ENCODE measurements around the gene HSPB3.
"Not testable (repeated sequence)": the region's sequence is repeated elsewhere in the genome, so short reads cannot be mapped to it uniquely, and the experiment has no call there.

HSPB3 gene

GRCh38 chr5:54455413-54456157, at the start of gene HSPB3:
HSPB3 (plus strand) TSS chr5:54455699; CDS start chr5:54455790, 91 bp downstream.
- no peak for DNase-seq (ENCODE audit: low read depth in 2 of 2, low spot score in 1 of 2)

DNA sequence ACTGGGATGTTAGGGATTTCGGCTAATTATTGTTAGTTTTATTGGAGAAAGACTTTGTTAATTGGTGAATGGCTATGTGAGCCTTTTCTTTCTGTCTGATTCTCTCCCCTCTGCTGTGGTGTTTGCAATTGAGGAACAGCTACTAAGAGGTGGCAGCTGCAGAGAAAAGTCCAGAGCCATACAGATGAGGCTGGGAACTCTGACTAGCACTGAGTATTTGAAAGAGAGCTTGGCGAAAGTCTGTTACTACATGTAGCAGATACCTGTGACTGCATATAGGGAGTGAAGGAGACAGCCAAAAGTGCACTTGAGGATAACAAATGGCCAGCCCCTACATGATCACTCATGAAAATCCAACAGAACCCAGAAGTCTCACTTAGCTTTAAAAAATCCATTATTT, 44.3 kb upstream of the HSPB3 start:
- no peak for DNase-seq (ENCODE audit: low read depth in 2 of 2, low spot score in 1 of 2)

DNA sequence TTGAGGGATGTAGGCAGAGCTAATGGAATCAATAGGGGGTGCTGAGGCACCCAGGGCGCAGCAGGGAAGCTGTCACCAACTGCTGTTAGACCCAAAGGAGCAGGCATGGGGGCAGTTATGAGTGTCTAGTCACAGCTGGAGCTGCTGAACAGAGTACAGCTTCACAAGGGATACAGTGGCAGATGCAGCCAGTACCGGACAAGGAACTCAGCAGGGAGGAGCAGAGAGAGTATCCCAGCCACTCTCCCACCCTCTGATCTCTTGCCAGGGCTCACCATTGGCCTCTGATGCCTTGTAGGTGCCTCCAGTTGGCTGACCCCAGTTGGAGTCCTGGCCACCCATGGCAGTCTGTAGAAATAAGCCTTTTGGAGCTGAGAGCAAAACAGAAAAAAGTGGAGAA, 42.6 kb upstream of the HSPB3 start:
- no peak for DNase-seq (ENCODE audit: low read depth in 2 of 2, low spot score in 1 of 2)

- DNase-seq (ENCODE audit: low read depth in 2 of 2, low spot score in 1 of 2), result no peak
Observed at GRCh38 chr5:54415147-54415546, 40.4 kb upstream of the HSPB3 start.

- no peak for DNase-seq (ENCODE audit: low read depth in 2 of 2, low spot score in 1 of 2)
Observed at GRCh38 chr5:54415896-54416601, 39.5 kb upstream of the HSPB3 start.

GRCh38 chr5:54419573-54420423, 35.7 kb upstream of the HSPB3 start:
- DNase-seq (ENCODE audit: low read depth in 2 of 2, low spot score in 1 of 2), result not testable (repeated sequence)

- not testable (repeated sequence) for DNase-seq (ENCODE audit: low read depth in 2 of 2, low spot score in 1 of 2)
Observed at GRCh38 chr5:54420511-54420910, 35.0 kb upstream of the HSPB3 start.

DNA sequence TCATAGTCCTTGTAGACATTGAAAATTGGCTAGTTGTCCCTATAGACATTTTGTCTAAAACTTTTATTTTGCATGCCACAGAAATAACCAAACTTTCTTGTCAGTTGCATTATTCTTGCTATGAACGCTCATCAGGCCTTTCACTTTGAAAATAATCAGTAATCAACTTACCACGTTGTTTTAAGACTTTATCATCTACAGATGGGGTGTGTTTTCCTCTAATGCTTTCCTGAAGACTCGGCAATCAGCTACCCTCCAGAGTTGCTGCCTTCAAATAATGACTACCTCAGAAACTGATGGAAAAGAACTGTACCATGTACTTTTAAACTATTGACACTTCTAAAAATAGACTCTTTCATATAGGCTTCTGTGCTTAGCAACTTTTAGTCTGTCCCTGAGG, 33.5 kb upstream of the HSPB3 start:
- no peak for DNase-seq (ENCODE audit: low read depth in 2 of 2, low spot score in 1 of 2)

- no peak for DNase-seq (ENCODE audit: low read depth in 2 of 2, low spot score in 1 of 2)
Observed at GRCh38 chr5:54425258-54425657, 30.2 kb upstream of the HSPB3 start.

GRCh38 chr5:54426209-54426608, 29.3 kb upstream of the HSPB3 start:
- no peak for DNase-seq (ENCODE audit: low read depth in 2 of 2, low spot score in 1 of 2)

- DNase-seq (ENCODE audit: low read depth in 2 of 2, low spot score in 1 of 2), result not testable (repeated sequence)
Observed at GRCh38 chr5:54434650-54435049, 20.8 kb upstream of the HSPB3 start.

DNA sequence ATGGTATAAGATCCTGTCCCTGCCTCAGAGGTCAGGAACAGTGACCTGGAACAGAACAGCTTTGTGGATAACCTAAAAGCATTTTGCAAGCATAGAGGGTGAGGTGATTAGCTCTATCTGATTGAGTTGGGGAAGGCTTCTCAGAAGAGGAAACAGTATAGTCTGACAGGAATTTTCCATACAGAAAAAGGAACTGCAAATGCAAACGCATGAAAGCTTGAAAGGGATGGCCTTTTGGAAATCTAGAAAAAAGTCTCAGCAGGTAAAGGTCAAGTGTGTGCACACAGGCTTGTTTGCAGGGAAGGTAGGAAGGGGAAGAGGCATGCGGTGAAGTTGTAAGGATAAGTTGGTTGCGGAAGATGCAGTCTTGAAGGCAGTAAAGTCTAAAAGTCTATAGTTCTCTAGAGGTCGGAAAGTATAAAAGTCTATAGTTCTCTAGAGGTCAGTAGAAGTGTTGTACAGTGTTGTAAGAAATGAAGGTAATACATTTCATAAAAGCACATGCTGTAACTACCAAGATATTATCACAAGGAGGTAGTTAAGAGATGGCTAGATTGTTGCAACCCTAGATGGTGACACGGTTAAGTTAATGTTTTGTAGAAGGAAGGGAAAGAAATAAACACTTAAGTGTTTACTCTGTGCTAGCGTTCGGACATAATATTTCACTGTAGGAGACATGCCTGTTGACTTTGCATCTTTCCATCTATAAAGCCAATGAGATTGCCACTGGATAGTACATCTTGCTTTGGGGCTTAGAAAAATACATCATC, 16.7 kb upstream of the HSPB3 start:
- DNase-seq (ENCODE audit: low read depth in 2 of 2, low spot score in 1 of 2), result no peak

DNA sequence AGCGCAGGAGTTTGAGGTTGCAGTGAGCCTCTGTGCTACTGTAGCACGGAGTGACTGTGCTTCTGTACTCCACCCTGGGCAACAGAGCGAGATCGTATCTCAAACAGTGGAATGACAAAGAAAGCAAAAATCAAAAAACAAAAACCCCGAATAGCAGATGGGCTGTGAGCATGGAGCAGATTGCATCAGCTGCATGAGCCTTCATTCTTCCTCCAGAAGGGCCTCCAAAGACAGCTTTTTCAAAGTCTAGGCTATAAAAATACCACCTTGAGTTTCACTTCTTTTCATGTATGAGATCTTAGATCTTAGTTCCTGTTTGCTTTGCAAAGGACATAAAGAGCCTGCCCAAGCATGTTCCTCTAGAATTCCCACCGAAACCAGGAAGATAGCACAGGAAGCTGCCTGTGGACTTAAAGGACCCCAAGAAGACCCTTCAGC, 15.0 kb upstream of the HSPB3 start:
- DNase-seq (ENCODE audit: low read depth in 2 of 2, low spot score in 1 of 2), result no peak

DNA sequence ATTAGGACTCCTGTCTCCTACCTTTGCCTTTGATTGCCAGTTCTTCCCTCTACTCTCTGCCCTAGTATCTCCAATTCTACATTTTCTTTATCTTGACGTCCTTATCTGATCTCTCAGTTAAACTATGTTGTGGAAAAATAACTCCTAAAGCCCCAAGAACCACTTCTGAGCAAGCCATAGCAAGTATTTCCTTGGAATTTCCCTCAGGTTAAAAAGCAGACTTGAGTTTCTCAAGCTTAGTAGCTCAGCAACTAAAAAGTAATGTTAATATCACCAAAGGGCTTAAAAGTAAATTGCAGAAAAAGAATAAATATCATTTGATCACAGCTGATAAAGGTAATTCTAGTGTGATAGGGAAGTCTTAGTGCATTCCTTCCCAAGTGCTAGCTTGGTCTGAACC, 13.2 kb upstream of the HSPB3 start:
- no peak for DNase-seq (ENCODE audit: low read depth in 2 of 2, low spot score in 1 of 2)

DNA sequence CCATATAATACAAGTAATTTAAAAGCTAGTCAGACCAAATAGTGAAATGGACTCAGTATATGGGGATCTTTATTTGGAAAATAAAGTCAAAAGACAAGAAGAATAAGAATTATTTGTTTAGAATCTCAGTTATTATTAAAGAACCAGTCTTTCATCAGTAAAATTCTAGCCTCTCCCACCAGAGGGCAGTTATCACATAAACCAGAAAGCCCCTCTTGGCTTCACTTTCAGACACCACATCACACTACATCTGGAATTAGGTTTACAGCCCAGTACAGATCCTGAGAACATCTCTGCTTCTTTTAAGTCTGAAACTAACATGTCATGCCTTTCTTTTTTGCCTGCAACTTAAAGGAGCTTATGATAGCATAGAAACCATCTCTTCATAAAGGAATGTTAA, 12.2 kb upstream of the HSPB3 start:
- no peak for DNase-seq (ENCODE audit: low read depth in 2 of 2, low spot score in 1 of 2)

DNA sequence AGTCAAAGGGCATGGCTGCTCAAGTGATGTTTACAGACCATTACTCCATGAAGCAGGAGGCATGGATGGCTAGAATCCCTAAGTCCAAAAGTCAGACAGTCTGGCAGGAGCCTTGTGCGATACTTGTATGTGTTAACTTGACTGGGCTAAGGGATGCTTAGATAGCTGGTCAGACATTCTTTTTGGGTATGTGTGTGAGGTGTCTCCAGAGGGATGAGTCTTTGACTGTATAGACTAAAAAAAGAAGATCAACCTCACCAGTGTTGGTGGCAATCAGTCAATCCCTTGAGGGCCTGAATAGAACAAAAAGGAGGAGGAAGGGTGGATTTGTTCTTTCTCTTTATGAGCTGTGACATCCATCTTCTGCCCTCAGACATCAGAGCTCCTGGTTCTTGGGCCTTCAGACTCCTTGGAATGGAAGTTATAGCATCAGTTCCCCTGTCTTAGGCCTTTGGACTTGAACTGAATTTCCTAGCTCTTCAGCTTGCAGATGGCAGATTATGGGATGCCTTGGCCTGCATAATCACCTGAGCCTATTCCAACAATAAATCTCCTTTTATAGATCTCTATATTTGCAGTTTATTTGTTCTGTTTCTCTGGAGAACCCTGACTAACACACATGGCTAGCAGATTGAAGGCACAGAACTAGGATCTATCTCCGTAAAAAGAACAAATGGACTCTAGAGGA, 9.7 kb upstream of the HSPB3 start:
- DNase-seq (ENCODE audit: low read depth in 2 of 2, low spot score in 1 of 2), result no peak

- no peak for DNase-seq (ENCODE audit: low read depth in 2 of 2, low spot score in 1 of 2)
Observed at GRCh38 chr5:54446379-54446732, 9.1 kb upstream of the HSPB3 start.

DNA sequence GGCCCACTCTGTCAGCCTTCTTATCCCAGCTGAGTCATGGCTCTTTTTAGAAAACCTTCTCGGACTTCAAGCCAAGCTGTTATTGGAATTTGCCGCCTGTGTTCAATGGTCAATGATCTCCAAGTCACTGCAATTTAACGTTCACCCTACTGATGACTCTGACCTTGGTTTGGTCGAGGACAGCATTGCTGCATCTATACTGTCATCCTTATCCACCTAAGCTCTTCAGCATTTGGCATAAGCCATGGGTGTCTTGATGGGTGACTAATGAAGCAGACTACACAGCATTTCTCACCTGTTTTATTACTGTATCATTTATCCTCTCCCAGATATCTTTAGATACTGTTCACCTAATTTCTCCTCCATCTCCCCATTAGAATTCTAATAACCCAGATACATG, 5.6 kb upstream of the HSPB3 start:
- no peak for DNase-seq (ENCODE audit: low read depth in 2 of 2, low spot score in 1 of 2)

- DNase-seq (ENCODE audit: low read depth in 2 of 2, low spot score in 1 of 2), result no peak
Observed at GRCh38 chr5:54450542-54450941, 5.0 kb upstream of the HSPB3 start.

DNA sequence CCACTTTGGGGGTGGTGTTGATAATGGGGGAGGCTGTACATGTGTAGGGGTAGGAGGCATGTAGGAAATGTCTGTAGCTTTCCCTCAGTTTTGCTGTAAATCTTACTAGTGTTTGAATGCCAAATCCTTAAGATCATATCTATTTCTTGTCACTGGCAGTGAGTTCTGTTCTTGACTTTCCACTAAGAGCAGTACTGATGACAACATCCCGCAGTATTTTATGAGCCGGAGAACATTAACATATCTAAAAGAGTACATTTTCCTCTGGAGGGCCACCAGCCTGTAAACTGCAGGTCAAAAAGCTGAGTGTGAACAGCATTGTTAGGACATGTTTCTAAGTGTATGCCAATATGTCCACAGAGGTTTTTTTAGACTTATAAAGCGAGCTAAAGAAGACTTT, 2.5 kb upstream of the HSPB3 start:
- no peak for DNase-seq (ENCODE audit: low read depth in 2 of 2, low spot score in 1 of 2)

DNA sequence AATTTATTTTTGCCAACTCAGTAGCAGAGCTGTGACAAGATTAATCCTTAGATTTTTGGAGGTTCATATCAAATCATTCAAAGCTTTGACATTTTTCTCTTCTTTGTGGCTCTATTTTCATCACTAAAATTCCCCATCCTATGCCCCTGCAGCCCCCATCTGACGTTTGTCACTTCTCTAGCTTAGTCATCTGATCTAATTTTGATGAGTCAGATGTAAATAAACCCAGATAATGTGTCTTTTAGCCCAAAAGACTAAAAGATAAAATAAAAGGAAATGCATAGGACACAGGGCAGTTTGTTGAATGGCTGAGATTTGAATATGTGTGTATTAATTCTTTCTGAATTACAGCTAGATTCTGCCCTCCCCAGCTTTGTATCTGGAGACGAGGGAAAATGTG, 897 bp upstream of the HSPB3 start:
- DNase-seq (ENCODE audit: low read depth in 2 of 2, low spot score in 1 of 2), result no peak
